HG03521 (cell line): ENCODE results near the gene TOLLIP.

ENCODE experiments used
- ATAC-seq: cut with Tn5 transposase; IDR thresholded peaks from one replicate; pipeline ENCODE4 v1.9.1; 2021; ENCODE audit warnings: mild to moderate bottlenecking, moderate library complexity; ENCODE audit not compliant: unreplicated experiment

The TOLLIP gene

GRCh38 chr11:1224491-1225385 lies 84.7 kb downstream of the TOLLIP start:
- ATAC-seq: no peak
